ENCODE data around the gene ABTB2. TPM values are rescaled to one million over a fixed set of nuclear protein-coding genes. Genes with fewer than 3 reads are reported as not detected.

ABTB2 gene
- total and polyA plus RNA-seq, 2 of the 8 experiments (the other 6 are each of a cell fraction or from before 2014, with no cell fraction given): 7.7 to 10.2 TPM

- H3K4me2 ChIP-seq (ENCODE audit: insufficient read depth in 1 of 2, low read depth in 2 of 2, low read length in 2 of 2): no peak overlapping the region
- no peaks in the 10 kb centered on the region for H4K20me1 ChIP-seq (replicated peaks in 1 of 2; ENCODE audit: control insufficient read depth in 1 of 2, insufficient read depth in 2 of 2, low read length in 2 of 2)
- no peak overlapping the region for H2BK15ac ChIP-seq (ENCODE audit: low read length)
- H3K27ac ChIP-seq (ENCODE audit: low read depth, low read length): no peak overlapping the region
- H2AFZ ChIP-seq (ENCODE audit: low read length): no peak overlapping the region
- no peak for FAIRE-seq
- WGBS, 2 experiments (ENCODE audit: extremely low coverage in 1 of 2, insufficient coverage in 1 of 2, insufficient read length in 1 of 2, insufficient replicate concordance in 2 of 2, low coverage in 1 of 2, low lambda C conversion rate in 2 of 2, missing lambda C conversion rate in 1 of 2): 84% methylated on average over 6 of the region's 6 CpGs; no CpG with 5 or more reads in 1 of the 2 experiments
- no peak overlapping the region for H3K56ac ChIP-seq (replicated peaks; ENCODE audit: insufficient read length, low read depth, low read length)
- no peaks in the 10 kb centered on the region for H3K36me3 ChIP-seq (ENCODE audit: control insufficient read depth in 2 of 4, insufficient read depth in 4 of 4, low read length in 3 of 4)
- no peak overlapping the region for H3K4ac ChIP-seq (replicated peaks; ENCODE audit: insufficient read length, low read depth, low read length)
- H3K23me2 ChIP-seq (ENCODE audit: low read depth, low read length): no peaks in the 10 kb centered on the region
- TF ChIP-seq CTCF (IDR thresholded peaks at IDR 0.05; ENCODE audit: control extremely low read depth in 1 of 3, insufficient read depth in 1 of 3, low read depth in 1 of 3, low read length in 3 of 3) (no peak), ATF3 (IDR thresholded peaks at IDR 0.05; ENCODE audit: insufficient read depth, low read depth, low read length) (no peak)
- no peak overlapping the region for H4K91ac ChIP-seq (replicated peaks; ENCODE audit: insufficient read length, low read length)
- H2BK20ac ChIP-seq (ENCODE audit: low read length): no peak overlapping the region
- DNase-seq (ENCODE audit: low read depth in 1 of 2, low spot score in 2 of 2): no peak
- H3K18ac ChIP-seq (ENCODE audit: extremely low read depth, low read length): no peak overlapping the region
- H3K23ac ChIP-seq (ENCODE audit: insufficient read length): no peak overlapping the region
- no peaks in the 10 kb centered on the region for H3K79me1 ChIP-seq (ENCODE audit: low read depth, low read length)
- H2BK12ac ChIP-seq (ENCODE audit: low read depth, low read length): no peak overlapping the region
- no peak overlapping the region for H3K14ac ChIP-seq (ENCODE audit: insufficient read length)
- no peak overlapping the region for H4K8ac ChIP-seq (ENCODE audit: extremely low read depth, insufficient read depth, low read length)
- ChIA-PET CTCF (ENCODE audit: partially characterized antibody) (interaction anchor here (0.6 to 2.2 kb wide), 5 partner anchors 8 to 187 kb away, joined by 3 to 9 read pairs (median 4); no protein-coding TSS in a partner anchor), POLR2A (ENCODE audit: partially characterized antibody) (no interaction called here)
- H3K9me3 ChIP-seq (ENCODE audit: insufficient read depth in 2 of 2, low read depth in 1 of 2, low read length in 1 of 2): no peaks in the 10 kb centered on the region; a peak in 1 of 4 replicates
- H3K4me1 ChIP-seq (replicated peaks in 1 of 4; ENCODE audit: control insufficient read depth in 3 of 4, insufficient read depth in 4 of 4, low read length in 3 of 4): peaks cover 0 to 3% (median 1%) of the 10 kb centered on the region in 4 experiments; a peak in 1 of 7 replicates
- no peaks in the 10 kb centered on the region for H3K79me2 ChIP-seq (ENCODE audit: control insufficient read depth in 1 of 2, insufficient read depth in 2 of 2, low read length in 2 of 2)
- no peak overlapping the region for H2BK120ac ChIP-seq (replicated peaks; ENCODE audit: low read depth, low read length)
- H2AK5ac ChIP-seq (ENCODE audit: low read depth, low read length): no peak overlapping the region
- H4K5ac ChIP-seq (ENCODE audit: insufficient read length, low read depth, low read length): no peak overlapping the region
- H3K4me3 ChIP-seq (ENCODE audit: extremely low read depth in 1 of 4, insufficient read depth in 2 of 4, low read depth in 3 of 4, low read length in 4 of 4): no peak overlapping the region
- no peak overlapping the region for H2BK5ac ChIP-seq (ENCODE audit: low read depth, low read length)
- no peak overlapping the region for H3K9ac ChIP-seq (replicated peaks in 1 of 4; ENCODE audit: extremely low read depth in 1 of 4, low read depth in 3 of 4, low read length in 3 of 4)
- H3K27me3 ChIP-seq (replicated peaks in 1 of 4; ENCODE audit: control insufficient read depth in 3 of 4, extremely low read depth in 1 of 4, insufficient read depth in 3 of 4, low read length in 3 of 4): no peaks in the 10 kb centered on the region
Observed at GRCh38 chr11:34276352-34276864, 81.4 kb downstream of the ABTB2 start.
